Thyroid gland (tissue), 4 donors: ENCODE data around the gene CDK13. TPM values are rescaled to one million over a fixed set of nuclear protein-coding genes. Genes with fewer than 3 reads are reported as not detected.

ENCODE experiments used
- DNase-seq, 2 donors: peaks; one replicate each; pipeline ENCODE4 v3.0.0-alpha.2; 2019
- H3K27ac ChIP-seq, 3 donors: fragments of 200-600 bp; sonication (generic); 1 replicate in 2 of 3; 2 replicates in 1 of 3; pipeline ENCODE4 v1.5.1; 2016 to 2019; ENCODE audit warnings: mild to moderate bottlenecking in 1 of 3, moderate library complexity in 1 of 3
- H3K27me3 ChIP-seq: fragments of 200-600 bp; sonication (generic); one replicate; pipeline ENCODE4 v1.5.1; 2019
- H3K36me3 ChIP-seq, 2 donors: fragments of 200-600 bp; sonication (generic); one replicate each; pipeline ENCODE4 v1.5.1; 2016 to 2019
- H3K4me1 ChIP-seq, 2 donors: fragments of 200-600 bp; sonication (generic); one replicate each; pipeline ENCODE4 v1.5.1; 2017 to 2019
- H3K4me3 ChIP-seq, 3 donors: fragments of 200-600 bp; sonication (generic); replicated peaks in 1 of 3; 1 replicate in 2 of 3; 2 replicates in 1 of 3; pipeline ENCODE4 v1.5.1; 2016; ENCODE audit warnings: mild to moderate bottlenecking in 1 of 3
- H3K9me3 ChIP-seq: fragments of 200-600 bp; sonication (generic); one replicate; pipeline ENCODE4 v1.5.1; 2017
- CTCF ChIP-seq, 6 experiments: fragments of 200-600 bp in 3 of 6; fragments of 450-650 bp in 3 of 6; sonication (generic) in 3 of 6; IDR thresholded peaks; one replicate each; pipeline ENCODE4 v1.5.1; 2016 to 2019; ENCODE audit warnings: antibody characterized with exemption in 6 of 6, mild to moderate bottlenecking in 2 of 6, inconsistent platforms in 1 of 6, moderate library complexity in 1 of 6
- POLR2A ChIP-seq, 2 donors: fragments of 450-650 bp; IDR thresholded peaks; one replicate each; pipeline ENCODE4 v1.6.1; 2017; ENCODE audit warnings: antibody characterized with exemption in 2 of 2, mild to moderate bottlenecking in 2 of 2, moderate library complexity in 1 of 2
- WGBS, 2 donors: methylation state at CpG; one replicate each; pipeline ENCODE4 v1.1.5; 2017; 5-methylcytosine and 5-hydroxymethylcytosine counted together
- intact Hi-C: fragments of 100-400 bp; cut with DNase I; formaldehyde crosslinking; loops from one replicate; pipeline ENCODE4 v1.15.1; 2023
- total RNA-seq, 4 donors: library from RNA; depleted of rRNA; stranded (reverse); fragments of >200 nt; gene quantifications; one replicate each; pipeline ENCODE4 v1.2.3, GENCODE V29; 2016

CDK13 gene
- total RNA-seq, 4 donors from 2014 or later, result 131 to 191 (median 141) TPM

- Histone ChIP-seq H3K4me1 (no peaks in the 10 kb centered on the region), H3K36me3 (peaks cover 4 to 6% of the 10 kb centered on the region in 2 donors), H3K9me3 (no peaks in the 10 kb centered on the region), H3K27ac (no peak overlapping the region), H3K27me3 (no peaks in the 10 kb centered on the region), H3K4me3 (no peak overlapping the region)
- intact Hi-C loops, result no loop called here
- 93 to 95% methylated on average over 3 of the region's 3 CpGs for WGBS, 2 donors
- TF ChIP-seq POLR2A (IDR thresholded peaks at IDR 0.05), result no peak
- DNase-seq, result no peak
Observed at GRCh38 chr7:40077849-40078248, 127.8 kb downstream of the CDK13 start.

GRCh38 chr7:40092182-40092581 is 142.1 kb downstream of the CDK13 start:
- intact Hi-C loops, result no loop called here
- WGBS, 2 donors, result 91 to 96% methylated on average over 2 of the region's 2 CpGs
- peaks cover 37 to 38% of the 10 kb centered on the region in 2 donors for H3K36me3 ChIP-seq
- no peaks in the 10 kb centered on the region for H3K4me1 ChIP-seq
- TF ChIP-seq POLR2A (IDR thresholded peaks at IDR 0.05) (no peak), CTCF (IDR thresholded peaks at IDR 0.05) (no peak)
- H3K27ac ChIP-seq, result no peak overlapping the region
- H3K4me3 ChIP-seq, result no peak overlapping the region
- no peak for DNase-seq
- no peaks in the 10 kb centered on the region for H3K9me3 ChIP-seq
- no peaks in the 10 kb centered on the region for H3K27me3 ChIP-seq

- Histone ChIP-seq H3K27me3 (no peaks in the 10 kb centered on the region), H3K4me3 (no peak overlapping the region), H3K9me3 (no peaks in the 10 kb centered on the region), H3K27ac (no peak overlapping the region), H3K36me3 (peaks cover 27 to 29% of the 10 kb centered on the region in 2 donors), H3K4me1 (peaks cover 2 to 9% of the 10 kb centered on the region in 2 donors)
- no peak for TF ChIP-seq POLR2A (IDR thresholded peaks at IDR 0.05)
- TF ChIP-seq CTCF (IDR thresholded peaks at IDR 0.05), result no peak
- intact Hi-C loops, result no loop called here
- WGBS, 2 donors, result 87 to 88% methylated on average over 8 of the region's 8 CpGs
- DNase-seq, result peak in 1 of 2 donors; percentile 9
Observed at GRCh38 chr7:40093631-40094350, 143.7 kb downstream of the CDK13 start.

GRCh38 chr7:40095230-40095629 is 145.2 kb downstream of the CDK13 start:
- H3K9me3 ChIP-seq, result no peaks in the 10 kb centered on the region
- H3K4me3 ChIP-seq, result no peak overlapping the region
- intact Hi-C loops, result no loop called here
- no peak overlapping the region for H3K27ac ChIP-seq
- no peaks in the 10 kb centered on the region for H3K27me3 ChIP-seq
- WGBS, 2 donors, result 80 to 82% methylated on average over 1 of the region's 1 CpG
- TF ChIP-seq CTCF (IDR thresholded peaks at IDR 0.05) (no peak), POLR2A (IDR thresholded peaks at IDR 0.05) (no peak)
- H3K4me1 ChIP-seq, result peaks cover 4 to 15% of the 10 kb centered on the region in 2 donors
- no peak for DNase-seq
- peaks cover 22 to 24% of the 10 kb centered on the region in 2 donors for H3K36me3 ChIP-seq

- WGBS, 2 donors, result 33 to 36% methylated on average over 1 of the region's 1 CpG
- H3K9me3 ChIP-seq, result no peaks in the 10 kb centered on the region
- intact Hi-C loops, result no loop called here
- no peak overlapping the region for H3K4me3 ChIP-seq
- peaks cover 4 to 15% of the 10 kb centered on the region in 2 donors for H3K4me1 ChIP-seq
- no peak overlapping the region for H3K27ac ChIP-seq
- no peaks in the 10 kb centered on the region for H3K27me3 ChIP-seq
- DNase-seq, result no peak
- peaks cover 22 to 24% of the 10 kb centered on the region in 2 donors for H3K36me3 ChIP-seq
- TF ChIP-seq CTCF (IDR thresholded peaks at IDR 0.05) (no peak), POLR2A (IDR thresholded peaks at IDR 0.05) (no peak)
Observed at GRCh38 chr7:40095695-40096327, 145.8 kb downstream of the CDK13 start.
